GM12801 (cell line): ENCODE results near the gene SPC25.

Source experiments
- TF ChIP-seq, protein P1 (sequence below): IDR thresholded peaks from one replicate; pipeline ENCODE4 v1.5.1; 2011; ENCODE audit warnings: control low read depth; ENCODE audit not compliant: insufficient read length; ENCODE audit errors: extremely low read depth

Gene SPC25

DNA sequence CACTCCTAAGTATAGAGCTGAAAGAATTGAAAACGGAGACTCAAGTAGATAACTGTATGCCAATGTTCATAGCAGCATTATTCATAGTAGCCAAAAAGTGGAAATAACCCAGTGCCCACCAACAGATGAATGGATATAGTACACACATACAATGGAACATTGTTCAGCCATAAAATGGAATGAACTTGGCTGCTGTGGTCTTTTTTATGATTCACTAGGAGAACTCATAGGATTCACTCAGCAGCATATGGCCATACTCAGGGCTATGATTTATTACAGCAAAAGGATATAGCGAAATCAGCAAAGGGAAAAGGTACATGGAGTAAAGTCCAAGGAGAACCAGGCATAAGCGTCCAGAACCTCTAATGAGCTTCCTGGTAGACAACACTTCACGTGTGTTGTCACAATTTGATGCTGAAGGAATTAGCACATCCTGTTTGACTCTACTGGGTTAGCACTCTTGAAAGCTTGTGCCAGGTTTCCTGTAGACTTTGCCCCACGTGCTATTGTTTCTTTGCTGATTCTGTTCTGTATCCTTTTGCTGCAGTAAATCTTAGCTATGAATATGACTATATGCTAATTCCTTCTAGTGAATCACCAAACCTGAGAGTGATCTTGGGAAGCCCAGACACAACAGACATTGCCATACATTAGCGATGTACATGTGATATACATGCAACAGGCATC, 15.7 kb downstream of the SPC25 start:
- TF ChIP-seq, protein P1, sequence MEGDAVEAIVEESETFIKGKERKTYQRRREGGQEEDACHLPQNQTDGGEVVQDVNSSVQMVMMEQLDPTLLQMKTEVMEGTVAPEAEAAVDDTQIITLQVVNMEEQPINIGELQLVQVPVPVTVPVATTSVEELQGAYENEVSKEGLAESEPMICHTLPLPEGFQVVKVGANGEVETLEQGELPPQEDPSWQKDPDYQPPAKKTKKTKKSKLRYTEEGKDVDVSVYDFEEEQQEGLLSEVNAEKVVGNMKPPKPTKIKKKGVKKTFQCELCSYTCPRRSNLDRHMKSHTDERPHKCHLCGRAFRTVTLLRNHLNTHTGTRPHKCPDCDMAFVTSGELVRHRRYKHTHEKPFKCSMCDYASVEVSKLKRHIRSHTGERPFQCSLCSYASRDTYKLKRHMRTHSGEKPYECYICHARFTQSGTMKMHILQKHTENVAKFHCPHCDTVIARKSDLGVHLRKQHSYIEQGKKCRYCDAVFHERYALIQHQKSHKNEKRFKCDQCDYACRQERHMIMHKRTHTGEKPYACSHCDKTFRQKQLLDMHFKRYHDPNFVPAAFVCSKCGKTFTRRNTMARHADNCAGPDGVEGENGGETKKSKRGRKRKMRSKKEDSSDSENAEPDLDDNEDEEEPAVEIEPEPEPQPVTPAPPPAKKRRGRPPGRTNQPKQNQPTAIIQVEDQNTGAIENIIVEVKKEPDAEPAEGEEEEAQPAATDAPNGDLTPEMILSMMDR, result no peak

GRCh38 chr2:168858146-168858545, 32.1 kb downstream of the SPC25 start:
- TF ChIP-seq, protein P1, result no peak

DNA sequence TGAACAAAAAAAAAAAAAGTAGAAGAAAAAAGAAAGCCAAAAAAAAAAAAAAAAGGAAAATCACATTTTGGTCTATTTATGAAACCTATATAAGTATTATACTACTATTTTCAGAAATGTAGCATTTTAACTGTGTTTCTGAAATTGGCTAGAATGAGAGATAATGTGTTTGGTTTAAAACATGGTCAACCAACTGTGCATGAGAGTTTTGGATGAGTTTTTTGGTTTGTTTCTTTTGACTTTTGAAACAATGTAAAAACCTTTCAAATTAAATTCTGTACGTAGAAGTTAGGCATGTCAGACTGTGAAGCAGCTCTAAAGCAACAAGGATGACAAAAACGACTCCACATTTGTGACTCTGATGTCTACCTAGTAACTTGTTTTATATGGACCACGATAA, 34.6 kb downstream of the SPC25 start:
- TF ChIP-seq, protein P1, result no peak

GRCh38 chr2:168854651-168855050, 35.6 kb downstream of the SPC25 start:
- TF ChIP-seq, protein P1, result no peak

- TF ChIP-seq, protein P1, result no peak
These were observed 36.8 kb downstream of the SPC25 start for GRCh38 chr2:168853471-168853870.

DNA sequence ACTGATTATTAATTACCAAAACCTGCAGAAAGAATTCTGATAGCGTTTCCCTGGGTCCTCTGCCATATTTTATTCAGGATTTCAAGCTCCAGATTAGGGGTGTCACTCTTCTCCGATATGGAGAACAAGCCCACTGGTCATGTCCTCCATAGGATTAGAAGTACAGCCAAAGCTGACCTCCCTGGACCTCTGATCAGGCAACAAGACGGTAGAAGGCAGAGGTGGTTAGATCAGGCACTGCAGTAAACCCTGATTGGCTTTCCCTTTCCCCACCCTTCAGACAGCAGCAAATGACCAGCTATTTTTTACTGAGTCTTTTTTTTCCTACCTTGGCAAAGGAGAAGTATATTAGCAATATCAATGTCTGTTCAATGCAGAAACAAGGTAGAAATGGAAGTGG, 37.7 kb downstream of the SPC25 start:
- TF ChIP-seq, protein P1, result no peak

GRCh38 chr2:168851674-168852320, 38.4 kb downstream of the SPC25 start:
- TF ChIP-seq, protein P1, result no peak
